PC-9 (cell line): ENCODE measurements around the gene LMF1.

ENCODE experiments used
- EZH2 ChIP-seq: fragments of 200-600 bp; sonication (generic); IDR thresholded peaks from 2 replicates; pipeline ENCODE4 v1.8.0; 2017; ENCODE audit warnings: antibody characterized with exemption, low read depth
- TF ChIP-seq, protein P1 (sequence below): fragments of 200-600 bp; sonication (generic); conservative IDR thresholded peaks from 2 replicates; pipeline ENCODE4 v1.6.1; 2017; ENCODE audit warnings: mixed run types, antibody characterized with exemption, mild to moderate bottlenecking, moderate library complexity

DNA sequence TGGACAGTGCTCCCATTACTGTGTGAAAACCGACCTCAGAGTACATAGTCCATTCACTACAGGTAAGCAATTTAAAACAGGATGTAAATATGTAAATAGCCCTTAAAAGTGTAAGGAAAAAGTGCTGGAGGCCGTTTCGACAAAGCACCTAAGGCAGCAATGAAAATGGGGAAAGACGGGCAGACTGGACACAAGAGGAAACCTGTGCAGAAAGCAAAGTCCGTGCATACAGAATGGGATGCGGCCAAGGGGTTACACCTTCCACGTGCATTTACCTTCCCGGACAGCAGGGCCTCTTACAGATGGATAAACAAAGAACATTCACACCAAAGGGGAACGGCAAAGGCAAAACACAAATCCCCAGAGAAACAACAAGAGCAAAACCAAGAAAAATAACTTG, 32.0 kb downstream of the LMF1 start:
- TF ChIP-seq, protein P1, sequence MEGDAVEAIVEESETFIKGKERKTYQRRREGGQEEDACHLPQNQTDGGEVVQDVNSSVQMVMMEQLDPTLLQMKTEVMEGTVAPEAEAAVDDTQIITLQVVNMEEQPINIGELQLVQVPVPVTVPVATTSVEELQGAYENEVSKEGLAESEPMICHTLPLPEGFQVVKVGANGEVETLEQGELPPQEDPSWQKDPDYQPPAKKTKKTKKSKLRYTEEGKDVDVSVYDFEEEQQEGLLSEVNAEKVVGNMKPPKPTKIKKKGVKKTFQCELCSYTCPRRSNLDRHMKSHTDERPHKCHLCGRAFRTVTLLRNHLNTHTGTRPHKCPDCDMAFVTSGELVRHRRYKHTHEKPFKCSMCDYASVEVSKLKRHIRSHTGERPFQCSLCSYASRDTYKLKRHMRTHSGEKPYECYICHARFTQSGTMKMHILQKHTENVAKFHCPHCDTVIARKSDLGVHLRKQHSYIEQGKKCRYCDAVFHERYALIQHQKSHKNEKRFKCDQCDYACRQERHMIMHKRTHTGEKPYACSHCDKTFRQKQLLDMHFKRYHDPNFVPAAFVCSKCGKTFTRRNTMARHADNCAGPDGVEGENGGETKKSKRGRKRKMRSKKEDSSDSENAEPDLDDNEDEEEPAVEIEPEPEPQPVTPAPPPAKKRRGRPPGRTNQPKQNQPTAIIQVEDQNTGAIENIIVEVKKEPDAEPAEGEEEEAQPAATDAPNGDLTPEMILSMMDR: no peak
- no peak for TF ChIP-seq EZH2
